HEK293T (cell line): Measurements from ENCODE around the gene AHI1.

Source experiments
- BHLHE40 ChIP-seq: fragments of 450-650 bp; IDR thresholded peaks from 2 replicates; pipeline ENCODE4 v1.6.1; 2016; ENCODE audit warnings: mild to moderate bottlenecking, moderate library complexity, borderline replicate concordance
- CTBP1 ChIP-seq: fragments of 450-650 bp; IDR thresholded peaks from 2 replicates; pipeline ENCODE4 v1.6.1; 2016; ENCODE audit warnings: borderline replicate concordance
- ELF4 ChIP-seq: fragments of 450-650 bp; IDR thresholded peaks from 2 replicates; pipeline ENCODE4 v1.6.1; 2017; ENCODE audit warnings: antibody characterized with exemption
- FOXM1 ChIP-seq: fragments of 450-650 bp; IDR thresholded peaks from 2 replicates; pipeline ENCODE4 v1.6.1; 2017; ENCODE audit warnings: mild to moderate bottlenecking, borderline replicate concordance
- L3MBTL2 ChIP-seq: fragments of 450-650 bp; conservative IDR thresholded peaks from 2 replicates; pipeline ENCODE4 v1.6.1; 2016; ENCODE audit warnings: mild to moderate bottlenecking
- PKNOX1 ChIP-seq: fragments of 450-650 bp; IDR thresholded peaks from 2 replicates; pipeline ENCODE4 v1.6.1; 2016
- SP1 ChIP-seq: fragments of 450-650 bp; IDR thresholded peaks from 2 replicates; pipeline ENCODE4 v1.6.1; 2017

GRCh38 chr6:135258970-135259369, 238.6 kb downstream of the AHI1 start:
- TF ChIP-seq SP1 (no peak), CTBP1 (no peak), BHLHE40 (no peak), ELF4 (no peak), PKNOX1 (no peak), L3MBTL2 (no peak), FOXM1 (no peak)
